Activated CD4-positive, alpha-beta T cell treated with anti-CD3 and anti-CD28 coated beads for 24 hours (primary cell): ENCODE results near the gene GRAMD2A.

ENCODE experiments used
- DNase-seq, 2 donors: peaks; one replicate each; pipeline ENCODE4 v3.0.0-alpha.2; 2020; ENCODE audit warnings: low read depth in 2 of 2

GRAMD2A gene

GRCh38 chr15:72136170-72137051 is 61.2 kb downstream of the GRAMD2A start:
- no peak for DNase-seq

GRCh38 chr15:72135719-72136118 is 61.9 kb downstream of the GRAMD2A start:
- no peak for DNase-seq

GRCh38 chr15:72133211-72133610 is 64.4 kb downstream of the GRAMD2A start:
- no peak for DNase-seq

- DNase-seq, result no peak
These were observed 65.7 kb downstream of the GRAMD2A start for GRCh38 chr15:72131922-72132321.

GRCh38 chr15:72130272-72130671 is 67.3 kb downstream of the GRAMD2A start:
- DNase-seq, result no peak

GRCh38 chr15:72128359-72128758 is 69.2 kb downstream of the GRAMD2A start:
- no peak for DNase-seq

- DNase-seq, result no peak
These were observed 69.8 kb downstream of the GRAMD2A start for GRCh38 chr15:72127724-72128322.

- no peak for DNase-seq
These were observed 73.4 kb downstream of the GRAMD2A start for GRCh38 chr15:72124218-72124617.

- peak; percentile 99 for DNase-seq
These were observed 79.3 kb downstream of the GRAMD2A start, which contains the start of the genes MYO9A and SENP8 for GRCh38 chr15:72118017-72118978. MYO9A (minus strand) TSS chr15:72118150; CDS start chr15:72046563, 71,587 bp downstream. SENP8 (plus strand) TSS chr15:72118403; CDS start chr15:72139624, 21,221 bp downstream.

GRCh38 chr15:72117486-72118016 is 80.0 kb downstream of the GRAMD2A start:
- peak; percentile 44 to 57 for DNase-seq

- DNase-seq, result no peak
These were observed 80.7 kb downstream of the GRAMD2A start for GRCh38 chr15:72116731-72117485.

- no peak for DNase-seq
These were observed 84.1 kb downstream of the GRAMD2A start for GRCh38 chr15:72113347-72114031.

GRCh38 chr15:72112805-72113204 is 84.8 kb downstream of the GRAMD2A start:
- DNase-seq, result no peak

- no peak for DNase-seq
These were observed 85.5 kb downstream of the GRAMD2A start for GRCh38 chr15:72112116-72112515.

- DNase-seq, result no peak
These were observed 87.2 kb downstream of the GRAMD2A start for GRCh38 chr15:72110355-72110754.
